CD8-positive, alpha-beta memory T cell (primary cell): ENCODE results near the gene PDCD2L. TPM values are rescaled to one million over a fixed set of nuclear protein-coding genes. Genes with fewer than 3 reads are reported as not detected.

ENCODE experiments used
- CTCF ChIA-PET: fragments of 350-600 bp; sonication (Branson Sonifier 250); formaldehyde crosslinking; loops from one replicate; lab custom pipeline; 2021; ENCODE audit warnings: antibody characterized with exemption; lab: Charles Lee
- POLR2A ChIA-PET: fragments of 350-600 bp; sonication (Branson Sonifier 250); formaldehyde crosslinking; loops from one replicate; lab custom pipeline; 2021; ENCODE audit warnings: antibody characterized with exemption; lab: Charles Lee
- DNase-seq, 5 donors: peaks; one replicate each; pipeline versions ENCODE4 v3.0.0 to v3.0.0-alpha.2; 2020 to 2022; ENCODE audit warnings: mixed read lengths in 1 of 5
- H3K27ac ChIP-seq: one replicate; pipeline ENCODE4 v1.7.0; 2013; ENCODE audit warnings: low read depth, mild to moderate bottlenecking, low read length, moderate library complexity
- H3K27me3 ChIP-seq: 2 replicates; pipeline ENCODE4 v1.7.0; 2013; ENCODE audit warnings: low read length, mild to moderate bottlenecking; ENCODE audit not compliant: insufficient read depth, poor library complexity, severe bottlenecking
- H3K36me3 ChIP-seq: 2 replicates; pipeline ENCODE4 v1.7.0; 2013; ENCODE audit warnings: mild to moderate bottlenecking, low read length, moderate library complexity; ENCODE audit not compliant: insufficient read depth
- H3K4me1 ChIP-seq: 2 replicates; pipeline ENCODE4 v1.7.0; 2013; ENCODE audit warnings: mild to moderate bottlenecking, low read length, moderate library complexity; ENCODE audit not compliant: insufficient read depth
- H3K4me3 ChIP-seq: 2 replicates; pipeline ENCODE4 v1.7.0; 2013; ENCODE audit warnings: mild to moderate bottlenecking, low read length
- H3K9me3 ChIP-seq: 2 replicates; pipeline ENCODE4 v1.7.0; 2013; ENCODE audit warnings: mild to moderate bottlenecking, low read length
- H3K27ac Mint-ChIP-seq, 8 donors: one replicate each; pipeline ENCODE4 v1.8.0; 2020 to 2021; ENCODE audit warnings: mixed read lengths in 8 of 8, mild to moderate bottlenecking in 6 of 8, inconsistent platforms in 3 of 8, moderate library complexity in 3 of 8
- H3K27me3 Mint-ChIP-seq, 2 donors: one replicate each; pipeline ENCODE4 v1.8.0; 2020 to 2021; ENCODE audit warnings: mixed read lengths in 2 of 2, mild to moderate bottlenecking in 1 of 2, moderate library complexity in 1 of 2
- H3K36me3 Mint-ChIP-seq, 3 donors: one replicate each; pipeline ENCODE4 v1.8.0; 2020 to 2021; ENCODE audit warnings: mixed read lengths in 3 of 3, inconsistent platforms in 1 of 3, mild to moderate bottlenecking in 1 of 3
- H3K4me1 Mint-ChIP-seq, 3 donors: one replicate each; pipeline ENCODE4 v1.8.0; 2020 to 2021; ENCODE audit warnings: mixed read lengths in 3 of 3, inconsistent platforms in 1 of 3, mild to moderate bottlenecking in 1 of 3
- H3K4me3 Mint-ChIP-seq, 7 donors: one replicate each; pipeline ENCODE4 v1.8.0; 2020 to 2021; ENCODE audit warnings: mixed read lengths in 7 of 7, mild to moderate bottlenecking in 6 of 7, moderate library complexity in 4 of 7, inconsistent platforms in 2 of 7
- H3K9me3 Mint-ChIP-seq, 5 donors: one replicate each; pipeline ENCODE4 v1.8.0; 2020 to 2022; ENCODE audit warnings: mixed read lengths in 5 of 5, mild to moderate bottlenecking in 3 of 5, moderate library complexity in 2 of 5, inconsistent platforms in 1 of 5
- polyA plus RNA-seq: library from polyadenylated mRNA; unstranded; fragments of 300-500 nt; fragmentation: Illumina TruSeq; gene quantifications from one replicate; pipeline ENCODE4 v1.2.3, GENCODE V29; 2021
- total RNA-seq, 2 experiments: library from RNA; stranded (reverse); gene quantifications; one replicate each; pipeline ENCODE4 v1.2.3, GENCODE V29; 2021

The PDCD2L gene
- total and polyA plus RNA-seq, 3 experiments from 2014 or later, result 19.9 to 46.2 (median 40.0) TPM

- POLR2A ChIA-PET, result no interaction called here
- Mint-ChIP-seq H3K4me1 (peaks cover 8 to 23% (median 12%) of the 10 kb centered on the region in 3 donors), H3K27me3 (no peaks in the 10 kb centered on the region), H3K36me3 (peaks cover 11 to 77% (median 15%) of the 10 kb centered on the region in 3 donors), H3K9me3 (no peaks in the 10 kb centered on the region), H3K27ac (peak overlapping the region in 1 of 8 donors; percentile 71), H3K4me3 (no peak overlapping the region)
- CTCF ChIA-PET, result no interaction called here
- H3K4me1 ChIP-seq, result no peaks in the 10 kb centered on the region
- H3K27ac ChIP-seq, result no peak overlapping the region
- no peaks in the 10 kb centered on the region for H3K9me3 ChIP-seq
- no peak overlapping the region for H3K4me3 ChIP-seq
- H3K27me3 ChIP-seq, result no peaks in the 10 kb centered on the region
- peaks cover 33% of the 10 kb centered on the region for H3K36me3 ChIP-seq
- DNase-seq, result no peak
These were observed 28.6 kb upstream of the PDCD2L start for GRCh38 chr19:34375598-34375997.

GRCh38 chr19:34380639-34381241 is 23.5 kb upstream of the PDCD2L start:
- H3K36me3 Mint-ChIP-seq, result peaks cover 5 to 84% (median 17%) of the 10 kb centered on the region in 3 donors
- Histone ChIP-seq H3K4me1 (no peaks in the 10 kb centered on the region), H3K9me3 (no peaks in the 10 kb centered on the region), H3K27me3 (no peaks in the 10 kb centered on the region), H3K36me3 (peaks cover 45% of the 10 kb centered on the region), H3K4me3 (no peak overlapping the region), H3K27ac (no peak overlapping the region)
- peaks cover 0 to 6% (median 4%) of the 10 kb centered on the region in 3 donors for H3K4me1 Mint-ChIP-seq
- ChIA-PET CTCF (no interaction called here), POLR2A (interaction anchor here (0.7 kb wide), 1 partner anchor 153 kb away, joined by 3 read pairs; no protein-coding TSS in a partner anchor)
- no peak for DNase-seq
- H3K4me3 Mint-ChIP-seq, result no peak overlapping the region
- no peaks in the 10 kb centered on the region for H3K9me3 Mint-ChIP-seq
- H3K27ac Mint-ChIP-seq, result peak overlapping the region in 1 of 8 donors; percentile 60
- H3K27me3 Mint-ChIP-seq, result no peaks in the 10 kb centered on the region

- Mint-ChIP-seq H3K27me3 (no peaks in the 10 kb centered on the region), H3K4me1 (peaks cover 6 to 9% (median 6%) of the 10 kb centered on the region in 3 donors)
- POLR2A ChIA-PET, result interaction anchor here (0.7 kb wide), 1 partner anchor 154 kb away, joined by 3 read pairs; no protein-coding TSS in a partner anchor
These were observed 22.6 kb upstream of the PDCD2L start for GRCh38 chr19:34381399-34382251.

GRCh38 chr19:34382471-34382870 is 21.7 kb upstream of the PDCD2L start:
- no peaks in the 10 kb centered on the region for H3K27me3 Mint-ChIP-seq
- no peaks in the 10 kb centered on the region for H3K9me3 Mint-ChIP-seq
- no peak for DNase-seq
- no peak overlapping the region for H3K4me3 ChIP-seq
- no peak overlapping the region for H3K27ac ChIP-seq
- no peaks in the 10 kb centered on the region for H3K9me3 ChIP-seq
- H3K4me1 Mint-ChIP-seq, result peaks cover 6 to 9% (median 6%) of the 10 kb centered on the region in 3 donors
- peaks cover 45% of the 10 kb centered on the region for H3K36me3 ChIP-seq
- H3K27ac Mint-ChIP-seq, result peak overlapping the region in 2 of 8 donors; percentile 71 to 84
- POLR2A ChIA-PET, result interaction anchor here (0.6 kb wide), 1 partner anchor 17 kb away, joined by 3 read pairs; the partner anchor contains the start of gene GPI
- H3K4me1 ChIP-seq, result no peaks in the 10 kb centered on the region
- H3K4me3 Mint-ChIP-seq, result no peak overlapping the region
- H3K27me3 ChIP-seq, result no peaks in the 10 kb centered on the region
- CTCF ChIA-PET, result no interaction called here
- H3K36me3 Mint-ChIP-seq, result peaks cover 5 to 85% (median 15%) of the 10 kb centered on the region in 3 donors

More at GRCh38 chr19:34381399-34382251, 22.6 kb upstream of the PDCD2L start:
- Mint-ChIP-seq H3K4me3 (no peak overlapping the region), H3K36me3 (peaks cover 5 to 83% (median 17%) of the 10 kb centered on the region in 3 donors), H3K9me3 (no peaks in the 10 kb centered on the region), H3K27ac (no peak overlapping the region)
- no peak overlapping the region for H3K4me3 ChIP-seq
- H3K36me3 ChIP-seq, result peaks cover 38% of the 10 kb centered on the region
- DNase-seq, result no peak
- no peaks in the 10 kb centered on the region for H3K4me1 ChIP-seq
- CTCF ChIA-PET, result no interaction called here
- no peaks in the 10 kb centered on the region for H3K9me3 ChIP-seq
- H3K27ac ChIP-seq, result no peak overlapping the region
- no peaks in the 10 kb centered on the region for H3K27me3 ChIP-seq

- H3K27me3 ChIP-seq, result no peaks in the 10 kb centered on the region
- POLR2A ChIA-PET, result no interaction called here
- no peak overlapping the region for H3K27ac ChIP-seq
- no peaks in the 10 kb centered on the region for H3K4me1 ChIP-seq
- CTCF ChIA-PET, result no interaction called here
- H3K36me3 ChIP-seq, result peaks cover 54% of the 10 kb centered on the region
- H3K27me3 Mint-ChIP-seq, result no peaks in the 10 kb centered on the region
- H3K27ac Mint-ChIP-seq, result peak overlapping the region in 4 of 8 donors; percentile 61 to 82 (median 70)
- no peak overlapping the region for H3K4me3 Mint-ChIP-seq
- peaks cover 6 to 9% (median 6%) of the 10 kb centered on the region in 3 donors for H3K4me1 Mint-ChIP-seq
- DNase-seq, result no peak
- no peak overlapping the region for H3K4me3 ChIP-seq
- peaks cover 5 to 83% (median 17%) of the 10 kb centered on the region in 3 donors for H3K36me3 Mint-ChIP-seq
- no peaks in the 10 kb centered on the region for H3K9me3 Mint-ChIP-seq
- no peaks in the 10 kb centered on the region for H3K9me3 ChIP-seq
These were observed 20.6 kb upstream of the PDCD2L start for GRCh38 chr19:34383599-34383998.

GRCh38 chr19:34386645-34387445 is 17.4 kb upstream of the PDCD2L start:
- H3K27me3 ChIP-seq, result no peaks in the 10 kb centered on the region
- H3K4me3 Mint-ChIP-seq, result no peak overlapping the region
- ChIA-PET CTCF (interaction anchor here (0.9 kb wide), 1 partner anchor 40 kb away, joined by 4 read pairs; no protein-coding TSS in a partner anchor), POLR2A (no interaction called here)
- no peaks in the 10 kb centered on the region for H3K9me3 ChIP-seq
- H3K27ac ChIP-seq, result no peak overlapping the region
- DNase-seq, result no peak
- no peaks in the 10 kb centered on the region for H3K27me3 Mint-ChIP-seq
- H3K36me3 ChIP-seq, result peaks cover 53% of the 10 kb centered on the region
- peaks cover 0 to 55% (median 12%) of the 10 kb centered on the region in 3 donors for H3K36me3 Mint-ChIP-seq
- peak overlapping the region in 6 of 8 donors; percentile 11 to 89 (median 78) for H3K27ac Mint-ChIP-seq
- no peaks in the 10 kb centered on the region for H3K9me3 Mint-ChIP-seq
- no peaks in the 10 kb centered on the region for H3K4me1 ChIP-seq
- peaks cover 6 to 9% (median 6%) of the 10 kb centered on the region in 3 donors for H3K4me1 Mint-ChIP-seq
- no peak overlapping the region for H3K4me3 ChIP-seq

- Histone ChIP-seq H3K4me3 (no peak overlapping the region), H3K36me3 (peaks cover 52% of the 10 kb centered on the region), H3K4me1 (no peaks in the 10 kb centered on the region), H3K27ac (no peak overlapping the region), H3K9me3 (no peaks in the 10 kb centered on the region), H3K27me3 (no peaks in the 10 kb centered on the region)
- H3K36me3 Mint-ChIP-seq, result peaks cover 0 to 49% (median 12%) of the 10 kb centered on the region in 3 donors
- peaks cover 6 to 9% (median 6%) of the 10 kb centered on the region in 3 donors for H3K4me1 Mint-ChIP-seq
- no peak overlapping the region for H3K4me3 Mint-ChIP-seq
- H3K27ac Mint-ChIP-seq, result peak overlapping the region in 1 of 8 donors; percentile 31
- H3K9me3 Mint-ChIP-seq, result no peaks in the 10 kb centered on the region
- no peak for DNase-seq
- ChIA-PET CTCF (no interaction called here), POLR2A (no interaction called here)
- no peaks in the 10 kb centered on the region for H3K27me3 Mint-ChIP-seq
These were observed 16.8 kb upstream of the PDCD2L start for GRCh38 chr19:34387446-34387810.
